KMS-11 (cell line): Measurements from ENCODE around the gene SNX5.

Experiments used
- H2AFZ ChIP-seq: fragments of 200-600 bp; sonication (generic); 2 replicates; pipeline ENCODE4 v1.6.1; 2016; ENCODE audit warnings: antibody characterized with exemption, mixed run types, low read depth
- H3K27ac ChIP-seq: fragments of 200-600 bp; sonication (generic); 2 replicates; pipeline ENCODE4 v1.6.1; 2016; ENCODE audit warnings: mild to moderate bottlenecking, mixed run types
- H3K27me3 ChIP-seq: fragments of 200-600 bp; sonication (generic); 2 replicates; pipeline ENCODE4 v1.6.1; 2017; ENCODE audit warnings: mild to moderate bottlenecking, low read depth, mixed run types, moderate library complexity; ENCODE audit not compliant: insufficient read depth
- H3K36me3 ChIP-seq: fragments of 200-600 bp; sonication (generic); 2 replicates; pipeline ENCODE4 v1.6.1; 2017; ENCODE audit warnings: mild to moderate bottlenecking, mixed run types; ENCODE audit not compliant: insufficient read depth
- H3K4me1 ChIP-seq: fragments of 200-600 bp; sonication (generic); 2 replicates; pipeline ENCODE4 v1.6.1; 2016; ENCODE audit warnings: mild to moderate bottlenecking, low read depth, mixed run types; ENCODE audit not compliant: poor library complexity, severe bottlenecking
- H3K4me2 ChIP-seq: fragments of 200-600 bp; sonication (generic); 2 replicates; pipeline ENCODE4 v1.7.0; 2016; ENCODE audit warnings: mild to moderate bottlenecking, mixed run types
- H3K4me3 ChIP-seq: fragments of 200-600 bp; sonication (generic); IDR thresholded peaks from 2 replicates; pipeline ENCODE4 v1.6.1; 2017; ENCODE audit warnings: low read depth, low read length, mixed read lengths; ENCODE audit not compliant: insufficient read depth
- H3K79me2 ChIP-seq: fragments of 200-600 bp; sonication (generic); 2 replicates; pipeline ENCODE4 v1.6.1; 2016; ENCODE audit warnings: low read depth, mixed run types; ENCODE audit not compliant: insufficient read depth
- H3K9ac ChIP-seq: fragments of 200-600 bp; sonication (generic); 2 replicates; pipeline ENCODE4 v1.6.1; 2016; ENCODE audit warnings: mild to moderate bottlenecking, mixed run types
- H4K20me1 ChIP-seq: fragments of 200-600 bp; sonication (generic); 2 replicates; pipeline ENCODE4 v1.6.1; 2016; ENCODE audit warnings: mild to moderate bottlenecking, mixed run types; ENCODE audit not compliant: insufficient read depth
- CTCF ChIP-seq: fragments of 200-600 bp; sonication (generic); conservative IDR thresholded peaks from 2 replicates; pipeline ENCODE4 v1.6.1; 2017; ENCODE audit warnings: low read depth, mild to moderate bottlenecking, antibody characterized with exemption, low read length, moderate library complexity, mixed read lengths

The SNX5 gene

GRCh38 chr20:17957505-17958363 is 10.9 kb downstream of the SNX5 start:
- Histone ChIP-seq H2AFZ (no peak overlapping the region), H3K36me3 (peaks cover 9% of the 10 kb centered on the region; the same call in 1 of the 2 replicates), H3K79me2 (peaks cover 100% of the 10 kb centered on the region), H3K4me2 (no peak overlapping the region), H3K27ac (no peak overlapping the region), H3K27me3 (no peaks in the 10 kb centered on the region), H3K4me1 (peaks cover 69% of the 10 kb centered on the region), H3K9ac (no peak overlapping the region), H3K4me3 (no peak overlapping the region), H4K20me1 (peaks cover 62% of the 10 kb centered on the region)
- TF ChIP-seq CTCF = no peak

GRCh38 chr20:17956099-17956685 is 12.4 kb downstream of the SNX5 start:
- H3K79me2 ChIP-seq = peaks cover 95% of the 10 kb centered on the region
- TF ChIP-seq CTCF = no peak
- H3K4me1 ChIP-seq = peaks cover 67% of the 10 kb centered on the region
- peaks cover 13% of the 10 kb centered on the region; the same call in 1 of the 2 replicates for H3K36me3 ChIP-seq
- H3K27ac ChIP-seq = peak overlapping the region; percentile 9; the same call in 1 of the 2 replicates
- H4K20me1 ChIP-seq = peaks cover 52% of the 10 kb centered on the region
- H3K27me3 ChIP-seq = no peaks in the 10 kb centered on the region
- H3K4me2 ChIP-seq = no peak overlapping the region
- no peak overlapping the region for H2AFZ ChIP-seq
- H3K4me3 ChIP-seq = no peak overlapping the region
- no peak overlapping the region for H3K9ac ChIP-seq

GRCh38 chr20:17955302-17955701 is 13.3 kb downstream of the SNX5 start:
- Histone ChIP-seq H3K27me3 (no peaks in the 10 kb centered on the region), H2AFZ (no peak overlapping the region), H3K27ac (no peak overlapping the region), H3K4me2 (no peak overlapping the region), H3K36me3 (peaks cover 13% of the 10 kb centered on the region; the same call in 1 of the 2 replicates), H3K4me3 (no peak overlapping the region), H3K9ac (no peak overlapping the region), H3K4me1 (peaks cover 66% of the 10 kb centered on the region), H4K20me1 (peaks cover 45% of the 10 kb centered on the region), H3K79me2 (peaks cover 86% of the 10 kb centered on the region)
- TF ChIP-seq CTCF = no peak

- Histone ChIP-seq H3K4me3 (no peak overlapping the region), H3K79me2 (peaks cover 72% of the 10 kb centered on the region), H3K36me3 (peaks cover 13% of the 10 kb centered on the region; the same call in 1 of the 2 replicates), H2AFZ (no peak overlapping the region), H3K4me2 (no peak overlapping the region), H4K20me1 (peaks cover 42% of the 10 kb centered on the region), H3K27me3 (no peaks in the 10 kb centered on the region), H3K27ac (no peak overlapping the region), H3K4me1 (peaks cover 65% of the 10 kb centered on the region), H3K9ac (no peak overlapping the region)
- no peak for TF ChIP-seq CTCF
These were observed 14.7 kb downstream of the SNX5 start for GRCh38 chr20:17953935-17954334.
